Transverse colon (tissue), 4 donors: ENCODE results near the gene YPEL2. TPM values are rescaled to one million over a fixed set of nuclear protein-coding genes. Genes with fewer than 3 reads are reported as not detected.
"Not testable (repeated sequence)": the region's sequence is repeated elsewhere in the genome, so short reads cannot be mapped to it uniquely, and the experiment has no call there.

Experiments
- DNase-seq: peaks from one replicate; pipeline ENCODE4 v3.0.0-alpha.2; 2019
- H3K27ac ChIP-seq, 4 donors: fragments of 200-600 bp; sonication (generic); 2 replicates each; pipeline ENCODE4 v1.5.1; 2016 to 2018; ENCODE audit warnings: inconsistent platforms in 4 of 4
- H3K27me3 ChIP-seq: fragments of 200-600 bp; sonication (generic); 2 replicates; pipeline ENCODE4 v1.5.1; 2017; ENCODE audit warnings: inconsistent platforms
- H3K36me3 ChIP-seq, 4 donors: fragments of 200-600 bp; sonication (generic); 2 replicates each; pipeline ENCODE4 v1.5.1; 2017 to 2019; ENCODE audit warnings: inconsistent platforms in 4 of 4
- H3K4me1 ChIP-seq, 4 donors: fragments of 200-600 bp; sonication (generic); 2 replicates each; pipeline ENCODE4 v1.5.1; 2017 to 2020; ENCODE audit warnings: inconsistent platforms in 4 of 4
- H3K4me3 ChIP-seq, 4 donors: fragments of 200-600 bp; sonication (generic); 1 replicate in 1 of 4; 2 replicates in 3 of 4; pipeline versions ENCODE4 v1.5.1 to v1.6.1; 2017 to 2019; ENCODE audit warnings: inconsistent platforms in 4 of 4
- H3K9me3 ChIP-seq, 2 donors: fragments of 200-600 bp; sonication (generic); 2 replicates each; pipeline ENCODE4 v1.5.1; 2017 to 2019; ENCODE audit warnings: inconsistent platforms in 2 of 2
- EP300 ChIP-seq: sonication (generic); formaldehyde crosslinking; IDR thresholded peaks from one replicate; pipeline ENCODE4 v1.6.1; 2017; ENCODE audit warnings: antibody characterized with exemption, low read depth
- POLR2A ChIP-seq: fragments of 450-650 bp; IDR thresholded peaks from one replicate; pipeline ENCODE4 v1.6.1; 2016; ENCODE audit warnings: antibody characterized with exemption, mild to moderate bottlenecking, moderate library complexity
- POLR2AphosphoS5 ChIP-seq, 3 donors: sonication (generic); formaldehyde crosslinking; IDR thresholded peaks; one replicate each; pipeline ENCODE4 v1.6.1; 2016; ENCODE audit warnings: antibody characterized with exemption in 3 of 3
- WGBS, 2 donors: methylation state at CpG; one replicate each; pipeline ENCODE4 v1.1.5; 2018; ENCODE audit warnings: low coverage in 1 of 2; 5-methylcytosine and 5-hydroxymethylcytosine counted together
- in situ Hi-C, 4 donors: fragments of 200-750 bp; cut with MboI; loops; one replicate each; pipeline versions ENCODE4 v1.15.0 to v1.15.1; 2017; ENCODE audit warnings: low sequenced_read_pairs in 3 of 4, low pct_ligation_motif_present in 1 of 4, low pct_unique_long_range_greater_than_20kb in 1 of 4
- intact Hi-C: fragments of 100-400 bp; cut with DNase I; formaldehyde crosslinking; loops from one replicate; pipeline ENCODE4 v1.15.1; 2023; ENCODE audit warnings: low total_unique reads
- total RNA-seq, 4 donors: library from RNA; depleted of rRNA; stranded (reverse); fragments of >200 nt; gene quantifications; one replicate each; pipeline ENCODE4 v1.1.0, GENCODE V29; 2016
- TF ChIP-seq, protein P1 (sequence below), 5 experiments: fragments of 200-600 bp in 3 of 5; fragments of 450-650 bp in 2 of 5; sonication (generic) in 3 of 5; IDR thresholded peaks; 1 replicate in 2 of 5; 2 replicates in 3 of 5; pipeline ENCODE4 v1.5.1; 2016 to 2017; ENCODE audit warnings: antibody characterized with exemption in 5 of 5, inconsistent platforms in 3 of 5, mild to moderate bottlenecking in 2 of 5, moderate library complexity in 1 of 5

The YPEL2 gene
- total RNA-seq, 4 donors from 2014 or later = 24.7 to 45.0 (median 32.8) TPM

DNA sequence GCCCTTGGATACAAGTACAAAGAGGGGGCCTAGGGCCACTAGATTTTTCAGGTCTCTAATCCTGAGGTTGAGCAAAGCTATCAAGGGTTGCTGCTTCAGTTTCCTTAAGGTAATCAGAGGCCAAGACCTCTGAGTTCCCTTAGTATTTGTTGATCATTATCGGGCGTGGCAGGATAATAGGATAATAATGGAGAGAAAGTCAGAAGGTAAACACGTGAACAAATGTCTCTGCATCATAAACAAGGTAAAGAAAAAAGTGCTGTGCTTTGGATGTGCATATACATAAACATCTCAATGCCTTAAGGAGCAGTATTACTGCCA is 41.5 kb upstream of the YPEL2 start:
- in situ Hi-C loops (no loop called here), intact Hi-C loops (no loop called here)
- Histone ChIP-seq H3K4me3 (no peak overlapping the region), H3K36me3 (no peaks in the 10 kb centered on the region), H3K4me1 (peaks cover 0 to 23% (median 12%) of the 10 kb centered on the region in 4 donors), H3K27ac (peak overlapping the region; percentile 17 to 77 (median 69)), H3K9me3 (no peaks in the 10 kb centered on the region), H3K27me3 (no peaks in the 10 kb centered on the region)
- TF ChIP-seq POLR2AphosphoS5 (IDR thresholded peaks at IDR 0.05) (no peak), EP300 (no peak), POLR2A (no peak)
- TF ChIP-seq, protein P1, sequence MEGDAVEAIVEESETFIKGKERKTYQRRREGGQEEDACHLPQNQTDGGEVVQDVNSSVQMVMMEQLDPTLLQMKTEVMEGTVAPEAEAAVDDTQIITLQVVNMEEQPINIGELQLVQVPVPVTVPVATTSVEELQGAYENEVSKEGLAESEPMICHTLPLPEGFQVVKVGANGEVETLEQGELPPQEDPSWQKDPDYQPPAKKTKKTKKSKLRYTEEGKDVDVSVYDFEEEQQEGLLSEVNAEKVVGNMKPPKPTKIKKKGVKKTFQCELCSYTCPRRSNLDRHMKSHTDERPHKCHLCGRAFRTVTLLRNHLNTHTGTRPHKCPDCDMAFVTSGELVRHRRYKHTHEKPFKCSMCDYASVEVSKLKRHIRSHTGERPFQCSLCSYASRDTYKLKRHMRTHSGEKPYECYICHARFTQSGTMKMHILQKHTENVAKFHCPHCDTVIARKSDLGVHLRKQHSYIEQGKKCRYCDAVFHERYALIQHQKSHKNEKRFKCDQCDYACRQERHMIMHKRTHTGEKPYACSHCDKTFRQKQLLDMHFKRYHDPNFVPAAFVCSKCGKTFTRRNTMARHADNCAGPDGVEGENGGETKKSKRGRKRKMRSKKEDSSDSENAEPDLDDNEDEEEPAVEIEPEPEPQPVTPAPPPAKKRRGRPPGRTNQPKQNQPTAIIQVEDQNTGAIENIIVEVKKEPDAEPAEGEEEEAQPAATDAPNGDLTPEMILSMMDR (IDR thresholded peaks at IDR 0.05) = no peak
- 79% methylated on average over 3 of the region's 3 CpGs; no CpG with 5 or more reads in 1 of the 2 donors for WGBS, 2 donors
- no peak for DNase-seq

DNA sequence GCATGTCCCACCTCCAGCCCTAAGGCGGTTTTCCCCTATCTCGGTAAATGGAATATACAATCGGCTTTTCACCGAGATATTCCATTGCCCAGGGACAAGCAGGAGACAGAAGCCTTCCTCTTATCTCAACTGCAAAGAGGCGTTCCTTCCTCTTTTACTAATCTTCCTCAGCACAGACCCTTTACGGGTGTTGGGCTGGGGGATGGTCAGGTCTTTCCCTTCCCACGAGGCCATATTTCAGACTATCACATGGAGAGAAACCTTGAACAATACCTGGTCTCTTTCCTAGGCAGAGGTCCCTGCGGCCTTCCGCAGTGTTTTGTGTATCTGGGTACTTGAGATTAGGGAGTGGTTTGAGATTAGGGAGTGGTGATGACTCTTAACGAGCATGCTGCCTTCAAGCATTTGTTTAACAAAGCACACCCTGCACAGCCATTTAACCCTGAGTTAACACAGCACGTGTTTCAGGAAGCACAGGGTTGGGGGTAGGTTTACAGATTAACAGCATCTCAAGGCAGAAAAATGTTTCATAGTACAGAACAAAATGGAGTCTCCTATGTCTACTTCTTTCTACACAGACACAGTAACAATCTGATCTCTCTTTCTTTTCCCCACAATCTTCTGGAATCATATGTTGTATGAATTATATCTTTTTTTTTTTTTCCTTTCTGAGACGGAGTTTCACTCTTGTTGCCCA is 41.0 kb upstream of the YPEL2 start:
- 37 to 43% methylated on average over 7 to 12 of the region's 12 CpGs for WGBS, 2 donors
- H3K27ac ChIP-seq = peak overlapping the region; percentile 55 to 77 (median 69)
- peak; percentile 26 for DNase-seq

DNA sequence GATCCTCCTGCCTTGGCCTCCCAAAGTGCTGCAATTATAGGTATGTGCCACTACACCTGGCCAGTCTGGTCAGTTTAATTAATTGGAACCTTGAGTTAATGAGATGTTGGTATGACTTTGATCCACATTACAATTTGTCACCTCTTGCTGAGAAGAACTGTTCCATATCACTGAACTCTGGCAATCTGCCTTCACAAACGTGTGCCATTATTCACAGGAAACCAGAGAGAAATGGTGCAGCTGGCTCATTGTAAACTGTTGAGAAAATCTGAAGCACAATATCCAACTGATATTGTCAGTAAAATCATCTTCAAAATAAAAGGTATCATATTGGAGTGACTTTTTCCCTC is 39.3 kb upstream of the YPEL2 start:
- H3K27me3 ChIP-seq = no peaks in the 10 kb centered on the region
- intact Hi-C loops (no loop called here), in situ Hi-C loops (no loop called here)
- TF ChIP-seq POLR2AphosphoS5 (IDR thresholded peaks at IDR 0.05) (no peak), EP300 (no peak), POLR2A (no peak)
- TF ChIP-seq, protein P1 (IDR thresholded peaks at IDR 0.05) = no peak
- no peak overlapping the region for H3K4me3 ChIP-seq
- no peaks in the 10 kb centered on the region for H3K36me3 ChIP-seq
- WGBS, 2 donors = 14 to 30% methylated on average over 1 of the region's 1 CpG
- H3K9me3 ChIP-seq = no peaks in the 10 kb centered on the region
- peak overlapping the region in 3 of 4 donors; percentile 11 to 72 (median 16) for H3K27ac ChIP-seq
- no peak for DNase-seq
- peaks cover 0 to 32% (median 15%) of the 10 kb centered on the region in 4 donors for H3K4me1 ChIP-seq

More for the DNA sequence above, 41.0 kb upstream of the YPEL2 start:
- H3K9me3 ChIP-seq, in situ Hi-C loops, H3K4me3 ChIP-seq, H3K27me3 ChIP-seq, H3K36me3 ChIP-seq, intact Hi-C loops: not testable (repeated sequence)
- peaks cover 0 to 23% (median 12%) of the 10 kb centered on the region in 4 donors for H3K4me1 ChIP-seq
- TF ChIP-seq POLR2A (peak; percentile 19), POLR2AphosphoS5 (IDR thresholded peaks at IDR 0.05) (peak in 1 of 3 donors; percentile 33)

DNA sequence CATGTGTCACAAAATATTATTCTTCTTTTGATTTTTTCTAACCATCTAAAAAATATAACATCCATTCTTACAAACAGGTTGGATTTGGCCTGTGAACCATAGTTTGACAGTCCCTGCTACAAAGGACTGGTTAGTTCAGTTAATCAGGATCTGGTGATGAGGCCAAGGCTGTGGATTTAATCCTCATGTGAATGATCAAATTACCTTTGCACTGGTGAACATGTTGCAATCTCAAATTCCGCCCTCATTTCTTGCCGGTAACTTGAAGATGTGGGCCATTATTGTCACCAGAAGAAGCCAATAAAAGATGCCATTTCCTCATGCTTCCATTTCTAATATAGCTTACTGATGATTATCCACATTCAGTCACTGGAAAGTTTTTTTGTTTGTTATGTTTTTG is 35.3 kb upstream of the YPEL2 start:
- TF ChIP-seq, protein P1 (IDR thresholded peaks at IDR 0.05) = no peak
- no peak for TF ChIP-seq EP300
- no peak for DNase-seq
- Histone ChIP-seq H3K9me3 (no peaks in the 10 kb centered on the region), H3K4me1 (peaks cover 0 to 43% (median 19%) of the 10 kb centered on the region in 4 donors), H3K27ac (peak overlapping the region in 3 of 4 donors; percentile 70 to 79 (median 75)), H3K36me3 (no peaks in the 10 kb centered on the region), H3K27me3 (no peaks in the 10 kb centered on the region), H3K4me3 (no peak overlapping the region)
- intact Hi-C loops (no loop called here), in situ Hi-C loops (no loop called here)
- WGBS, 2 donors = 63 to 80% methylated on average over 2 of the region's 2 CpGs

DNA sequence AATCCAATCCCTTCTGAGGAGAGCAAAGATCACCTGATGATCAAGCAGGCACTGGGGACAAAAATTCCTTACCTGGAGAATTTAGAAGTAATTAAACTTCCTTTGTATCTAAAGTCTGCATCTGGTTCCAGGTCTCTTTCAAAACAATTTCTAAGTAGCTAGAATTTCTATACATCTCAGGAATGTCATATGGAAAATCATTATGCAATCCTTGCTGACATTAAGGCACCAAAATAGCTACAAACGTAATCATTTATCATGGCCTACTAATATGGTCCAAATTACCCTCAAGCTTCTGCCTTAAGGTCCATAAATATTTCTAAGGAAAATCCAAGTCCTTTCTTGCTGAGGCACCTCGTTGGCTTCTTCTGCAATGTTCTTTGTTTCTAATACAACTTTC is 32.9 kb upstream of the YPEL2 start:
- Histone ChIP-seq H3K27ac (peak overlapping the region in 1 of 4 donors; percentile 67), H3K36me3 (no peaks in the 10 kb centered on the region), H3K9me3 (no peaks in the 10 kb centered on the region), H3K4me3 (no peak overlapping the region), H3K27me3 (no peaks in the 10 kb centered on the region), H3K4me1 (peaks cover 0 to 38% (median 14%) of the 10 kb centered on the region in 4 donors)
- in situ Hi-C loops = no loop called here
- 51 to 66% methylated on average over 2 of the region's 2 CpGs for WGBS, 2 donors
- DNase-seq = no peak
- intact Hi-C loops = no loop called here
- TF ChIP-seq POLR2AphosphoS5 (IDR thresholded peaks at IDR 0.05) (no peak), EP300 (no peak), POLR2A (no peak)
- TF ChIP-seq, protein P1 (IDR thresholded peaks at IDR 0.05) = no peak
